Fibroblast of the aortic adventitia (primary cell): ENCODE results near the gene WWC1. TPM values are rescaled to one million over a fixed set of nuclear protein-coding genes. Genes with fewer than 3 reads are reported as not detected.
A peak's percentile ranks its signal among the peaks of the same experiment; 100 is the strongest.
"Not testable (repeated sequence)": the region's sequence is repeated elsewhere in the genome, so short reads cannot be mapped to it uniquely, and the experiment has no call there.

Experiments
- DNase-seq: peaks from one replicate; pipeline ENCODE4 v3.0.0-alpha.2; 2010; ENCODE audit warnings: low read depth
- H3K4me3 ChIP-seq: 2 replicates; pipeline ENCODE4 v1.5.1; 2011; ENCODE audit warnings: low read depth, mild to moderate bottlenecking, control low read depth, low read length, moderate library complexity
- total RNA-seq: library from RNA; depleted of rRNA; stranded (reverse); fragments of >200 nt; gene quantifications from 2 replicates; pipeline ENCODE4 v1.2.3, GENCODE V29; 2012; ENCODE audit warnings: low replicate concordance
- TF ChIP-seq, protein P1 (sequence below): IDR thresholded peaks from 2 replicates; pipeline ENCODE4 v1.5.1; 2011; ENCODE audit warnings: mild to moderate bottlenecking, low read length, control low read depth, inconsistent platforms; ENCODE audit not compliant: insufficient read depth

Gene WWC1
- total RNA-seq, 1 donor, result 0.45 TPM

DNA sequence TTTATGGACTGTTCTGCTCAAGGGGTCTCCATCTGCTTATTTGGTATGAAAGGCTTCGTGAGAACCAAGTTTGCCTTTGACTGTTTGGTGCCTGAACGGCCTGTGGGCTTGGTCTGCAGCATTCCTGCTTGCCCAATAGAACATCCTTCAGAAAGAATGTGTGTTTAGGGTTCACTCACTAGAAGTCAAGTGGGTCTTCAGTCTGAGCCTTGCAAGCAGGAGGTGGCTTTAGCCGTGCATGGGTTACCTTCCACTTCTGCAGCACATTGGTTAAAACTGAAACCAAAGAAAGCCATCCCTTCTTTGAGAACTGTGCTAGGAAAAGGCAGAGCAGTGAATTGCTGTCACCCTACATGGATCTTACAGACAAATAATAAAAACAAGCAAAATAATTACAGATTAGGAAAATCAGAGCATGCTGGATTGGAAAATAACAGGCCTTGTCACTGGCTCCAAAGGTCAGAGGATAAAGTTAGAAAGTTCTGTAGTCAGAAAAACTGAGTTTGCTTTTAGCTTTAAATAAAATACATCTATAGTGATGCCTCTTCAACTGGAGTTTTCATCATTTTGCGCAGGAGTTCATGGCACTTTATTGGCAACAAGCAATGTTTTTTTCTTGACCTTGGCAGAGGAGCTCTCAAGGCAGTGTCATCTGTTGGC is 16.6 kb downstream of the WWC1 start:
- TF ChIP-seq, protein P1, sequence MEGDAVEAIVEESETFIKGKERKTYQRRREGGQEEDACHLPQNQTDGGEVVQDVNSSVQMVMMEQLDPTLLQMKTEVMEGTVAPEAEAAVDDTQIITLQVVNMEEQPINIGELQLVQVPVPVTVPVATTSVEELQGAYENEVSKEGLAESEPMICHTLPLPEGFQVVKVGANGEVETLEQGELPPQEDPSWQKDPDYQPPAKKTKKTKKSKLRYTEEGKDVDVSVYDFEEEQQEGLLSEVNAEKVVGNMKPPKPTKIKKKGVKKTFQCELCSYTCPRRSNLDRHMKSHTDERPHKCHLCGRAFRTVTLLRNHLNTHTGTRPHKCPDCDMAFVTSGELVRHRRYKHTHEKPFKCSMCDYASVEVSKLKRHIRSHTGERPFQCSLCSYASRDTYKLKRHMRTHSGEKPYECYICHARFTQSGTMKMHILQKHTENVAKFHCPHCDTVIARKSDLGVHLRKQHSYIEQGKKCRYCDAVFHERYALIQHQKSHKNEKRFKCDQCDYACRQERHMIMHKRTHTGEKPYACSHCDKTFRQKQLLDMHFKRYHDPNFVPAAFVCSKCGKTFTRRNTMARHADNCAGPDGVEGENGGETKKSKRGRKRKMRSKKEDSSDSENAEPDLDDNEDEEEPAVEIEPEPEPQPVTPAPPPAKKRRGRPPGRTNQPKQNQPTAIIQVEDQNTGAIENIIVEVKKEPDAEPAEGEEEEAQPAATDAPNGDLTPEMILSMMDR, result no peak
- no peak for DNase-seq
- H3K4me3 ChIP-seq, result no peak overlapping the region

DNA sequence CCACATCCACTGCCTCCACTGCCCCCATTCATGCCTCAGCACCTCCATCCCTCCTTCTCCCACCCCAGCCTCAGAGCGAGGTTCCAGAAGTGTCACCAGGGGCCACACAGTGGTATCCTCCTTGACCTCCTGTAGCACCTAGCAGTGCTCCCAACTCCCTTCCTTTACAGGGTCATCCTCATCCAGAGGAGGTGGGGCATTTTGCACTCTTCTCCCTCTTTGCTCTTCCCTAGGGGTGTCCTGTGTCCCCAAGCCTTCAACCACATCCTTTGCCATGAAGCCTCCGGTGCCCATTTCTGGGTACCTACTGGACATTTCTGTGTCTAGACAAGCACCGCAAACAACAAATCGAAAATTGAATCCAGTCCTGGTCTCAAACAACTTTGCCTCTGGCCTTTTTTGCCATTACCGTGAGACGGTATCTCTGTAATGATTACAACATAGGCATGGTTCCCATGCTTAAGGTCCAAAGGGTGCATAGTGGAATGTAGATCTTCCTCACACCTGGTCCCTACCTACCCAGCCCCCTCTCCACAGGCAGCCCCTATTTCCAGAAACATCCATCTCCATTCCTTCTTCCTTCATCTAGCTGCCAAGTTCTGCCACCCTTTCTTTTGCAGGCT is 17.6 kb downstream of the WWC1 start:
- TF ChIP-seq, protein P1, result no peak
- no peak for DNase-seq
- H3K4me3 ChIP-seq, result no peak overlapping the region

DNA sequence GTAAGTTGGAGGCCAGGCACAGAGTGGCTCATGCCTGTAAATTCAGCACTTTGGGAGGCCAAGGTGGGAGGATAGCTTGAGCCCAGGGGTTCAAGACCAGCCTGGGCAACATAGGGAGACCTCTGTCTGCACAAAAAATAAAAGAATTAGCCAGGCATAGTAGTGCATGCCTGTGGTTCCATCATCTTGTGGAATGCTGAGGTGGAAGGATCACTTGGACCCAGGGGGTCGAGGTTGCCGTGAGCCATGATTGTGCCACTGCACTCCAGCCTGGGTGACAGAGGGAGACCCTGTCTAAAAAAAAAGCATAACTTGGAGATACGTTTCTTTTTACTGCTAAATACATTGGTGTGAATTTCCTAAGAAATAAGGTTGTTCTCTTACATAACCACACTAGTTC is 19.1 kb downstream of the WWC1 start:
- not testable (repeated sequence) for H3K4me3 ChIP-seq

DNA sequence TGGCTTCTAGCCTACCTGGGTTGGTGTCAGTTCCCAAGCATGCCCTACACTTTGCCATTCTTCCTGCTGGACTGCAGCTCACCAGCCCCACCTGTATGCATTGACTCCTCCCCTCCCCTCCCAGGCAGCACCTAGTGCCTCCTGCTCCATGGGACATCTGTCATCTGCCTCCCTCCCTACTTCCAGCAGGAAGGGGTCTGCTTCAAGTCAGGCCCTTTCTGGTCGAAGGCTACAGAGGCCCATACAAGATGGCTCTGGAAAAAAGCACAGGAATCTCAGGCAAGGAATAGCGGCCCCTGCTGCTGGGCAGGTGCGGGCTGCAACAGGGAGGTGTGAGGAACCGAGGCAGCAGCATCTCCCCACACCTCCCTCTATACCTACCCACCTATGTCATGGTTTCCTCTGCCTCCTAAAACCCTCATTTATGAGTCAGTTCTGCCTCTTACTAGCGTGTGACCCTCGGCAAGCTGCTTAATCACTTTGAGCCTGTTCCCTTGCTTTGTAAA is 19.7 kb downstream of the WWC1 start:
- no peak for DNase-seq
- TF ChIP-seq, protein P1, result no peak
- no peak overlapping the region for H3K4me3 ChIP-seq

More for the DNA sequence above, 19.1 kb downstream of the WWC1 start:
- not testable (repeated sequence) for DNase-seq

DNA sequence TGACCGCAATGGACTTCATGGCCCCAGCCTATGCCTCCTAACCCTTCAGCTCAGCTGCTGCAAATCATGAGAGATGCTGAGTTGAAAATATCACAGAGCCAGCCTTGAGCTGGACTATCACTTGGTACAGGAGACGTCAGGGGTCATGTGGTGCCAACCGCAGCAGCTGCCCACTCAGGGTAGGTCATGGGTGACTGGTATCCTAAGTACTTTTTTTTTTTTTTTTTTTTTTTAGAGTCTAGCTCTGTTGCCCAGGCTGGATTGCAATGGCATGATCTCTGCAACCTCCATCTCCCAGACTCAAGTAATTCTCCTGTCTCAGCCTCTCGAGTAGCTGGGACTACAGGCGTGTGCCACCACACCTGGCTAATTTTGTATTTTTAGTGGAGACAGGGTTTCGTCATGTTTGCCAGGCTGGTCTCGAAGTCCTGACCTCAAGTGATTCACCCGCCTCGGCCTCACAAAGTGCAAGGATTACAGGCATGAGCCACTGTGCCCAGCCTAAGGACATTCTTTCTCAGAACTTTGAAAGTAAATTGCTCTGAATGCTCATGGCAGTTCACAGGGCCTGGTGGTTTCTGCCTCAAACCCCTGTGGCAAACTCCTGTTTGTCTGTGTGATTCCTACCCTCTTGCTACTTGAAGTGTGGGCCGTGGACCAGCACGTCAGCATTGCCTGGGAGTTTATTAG is 21.3 kb downstream of the WWC1 start:
- DNase-seq, result no peak
- no peak overlapping the region for H3K4me3 ChIP-seq
- TF ChIP-seq, protein P1, result no peak

DNA sequence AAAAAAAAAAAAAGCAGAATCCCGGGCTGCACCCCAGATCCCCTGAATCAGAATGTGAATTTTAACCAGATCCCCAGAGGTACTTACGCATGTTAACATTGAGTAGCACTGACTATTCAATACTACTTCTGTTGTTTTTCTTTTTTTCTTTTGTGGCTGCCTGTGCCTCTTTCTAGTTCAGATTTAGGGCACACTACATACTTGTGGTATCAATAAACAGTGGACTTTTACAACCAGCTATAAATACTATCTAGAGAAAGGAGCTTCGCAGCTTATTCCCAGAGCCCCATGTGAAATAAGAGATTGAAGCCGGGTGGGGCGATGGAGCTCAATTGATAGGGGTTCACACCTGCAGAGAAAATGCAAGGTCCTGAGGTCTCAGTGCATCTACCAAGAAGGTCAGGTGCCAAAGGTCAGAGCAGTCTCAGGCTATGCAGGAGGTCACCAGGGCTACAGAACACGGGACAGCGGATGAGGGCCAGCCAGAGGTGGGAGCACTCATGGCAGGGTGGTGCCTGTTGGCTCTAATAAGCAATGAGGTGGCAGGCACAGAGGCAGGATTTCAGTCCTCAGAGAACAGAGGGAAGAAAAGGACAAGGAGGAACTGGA is 22.3 kb downstream of the WWC1 start:
- DNase-seq, result no peak
- H3K4me3 ChIP-seq, result no peak overlapping the region
- TF ChIP-seq, protein P1, result no peak

DNA sequence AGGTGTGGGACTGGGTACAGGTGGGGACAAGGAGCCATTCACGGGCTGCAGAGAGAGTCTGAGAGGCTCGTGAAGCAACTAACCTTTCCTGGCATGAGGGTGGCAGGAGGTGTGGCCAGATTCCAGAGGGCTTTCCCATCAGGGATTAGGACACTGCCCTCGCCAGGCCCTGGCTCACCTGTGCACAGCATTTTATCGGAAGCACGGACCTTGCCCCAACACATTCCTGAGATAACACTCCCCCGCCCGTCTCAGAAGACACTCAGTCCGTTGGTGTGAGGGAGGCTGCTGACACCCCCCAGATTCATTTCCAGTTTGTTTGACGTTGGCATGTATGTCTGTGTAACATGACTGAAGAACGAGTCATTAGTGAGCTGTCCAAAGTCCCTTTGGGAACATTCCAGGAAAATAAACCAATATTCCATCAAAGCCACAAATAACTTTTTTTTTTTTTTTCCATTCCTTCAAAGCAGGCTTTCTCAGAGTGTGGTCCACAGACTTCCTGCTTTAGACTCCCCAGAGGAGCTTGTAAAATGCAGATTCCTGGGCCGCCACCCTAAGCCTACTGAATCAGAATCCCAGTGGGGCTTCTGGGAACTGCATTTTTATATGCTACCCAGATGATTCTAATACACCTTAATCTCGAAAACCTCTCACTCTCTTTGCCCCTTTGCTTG is 23.4 kb downstream of the WWC1 start:
- no peak overlapping the region for H3K4me3 ChIP-seq
- TF ChIP-seq, protein P1, result peak; percentile 22
- DNase-seq, result peak; percentile 93
